ENCODE results near the gene NMT2.

NMT2 gene

GRCh38 chr10:15188603-15189002, 20.1 kb upstream of the NMT2 start:
- no peak overlapping the region for H3K27ac ChIP-seq (ENCODE audit: low read length)
- no peaks in the 10 kb centered on the region for H3K79me2 ChIP-seq (ENCODE audit: low read length)
- no peak for TF ChIP-seq CTCF (IDR thresholded peaks at IDR 0.05; ENCODE audit: low read length)
- TF ChIP-seq EZH2phosphoT487 (IDR thresholded peaks at IDR 0.05; ENCODE audit: low read length) = no peak
- no peak for TF ChIP-seq EZH2 (optimal IDR thresholded peaks at IDR 0.05; ENCODE audit: low read depth, low read length)
- H3K27me3 ChIP-seq (replicated peaks; ENCODE audit: insufficient read depth, low read length) = no peaks in the 10 kb centered on the region
- no peaks in the 10 kb centered on the region for H3K9me2 ChIP-seq (replicated peaks; ENCODE audit: insufficient read depth, low read length)
- no peak overlapping the region for H3K4me3 ChIP-seq (ENCODE audit: low read length)
- H3K4me2 ChIP-seq (ENCODE audit: low read depth, low read length) = no peak overlapping the region
- no peaks in the 10 kb centered on the region for H3K4me1 ChIP-seq (ENCODE audit: low read length)
- no peak for DNase-seq
- no peaks in the 10 kb centered on the region for H4K20me1 ChIP-seq (ENCODE audit: insufficient read depth, low read length)
- H3K9me3 ChIP-seq (replicated peaks; ENCODE audit: insufficient read depth, low read length) = no peaks in the 10 kb centered on the region
- H3K9ac ChIP-seq (ENCODE audit: low read length) = no peak overlapping the region
- H2AFZ ChIP-seq (ENCODE audit: low read length) = no peak overlapping the region
- H3F3A ChIP-seq (ENCODE audit: insufficient read depth, low read length) = no peaks in the 10 kb centered on the region
- no peaks in the 10 kb centered on the region for H3K36me3 ChIP-seq (replicated peaks; ENCODE audit: insufficient read depth, low read length)

- H3K27ac ChIP-seq (ENCODE audit: low read length) = no peak overlapping the region
Measured at GRCh38 chr10:15183689-15184481, 15.4 kb upstream of the NMT2 start.

GRCh38 chr10:15182540-15183207, 14.2 kb upstream of the NMT2 start:
- H3K27ac ChIP-seq (ENCODE audit: low read length) = no peak overlapping the region
- no peaks in the 10 kb centered on the region for H3K9me2 ChIP-seq (replicated peaks; ENCODE audit: insufficient read depth, low read length)
- H3K4me1 ChIP-seq (ENCODE audit: low read length) = no peaks in the 10 kb centered on the region
- H3K4me3 ChIP-seq (ENCODE audit: low read length) = no peak overlapping the region
- no peaks in the 10 kb centered on the region for H3K36me3 ChIP-seq (replicated peaks; ENCODE audit: insufficient read depth, low read length)
- no peak for TF ChIP-seq CTCF (IDR thresholded peaks at IDR 0.05; ENCODE audit: low read length)
- TF ChIP-seq EZH2phosphoT487 (IDR thresholded peaks at IDR 0.05; ENCODE audit: low read length) = no peak
- no peak for TF ChIP-seq EZH2 (optimal IDR thresholded peaks at IDR 0.05; ENCODE audit: low read depth, low read length)
- no peak overlapping the region for H3K4me2 ChIP-seq (ENCODE audit: low read depth, low read length)
- H4K20me1 ChIP-seq (ENCODE audit: insufficient read depth, low read length) = no peaks in the 10 kb centered on the region
- DNase-seq = no peak
- H3K27me3 ChIP-seq (replicated peaks; ENCODE audit: insufficient read depth, low read length) = no peaks in the 10 kb centered on the region
- H3K9ac ChIP-seq (ENCODE audit: low read length) = no peak overlapping the region
- no peaks in the 10 kb centered on the region for H3K79me2 ChIP-seq (ENCODE audit: low read length)
- H3K9me3 ChIP-seq (replicated peaks; ENCODE audit: insufficient read depth, low read length) = no peaks in the 10 kb centered on the region
- no peak overlapping the region for H2AFZ ChIP-seq (ENCODE audit: low read length)
- H3F3A ChIP-seq (ENCODE audit: insufficient read depth, low read length) = no peaks in the 10 kb centered on the region

More at GRCh38 chr10:15183689-15184481, 15.4 kb upstream of the NMT2 start:
- Histone ChIP-seq H4K20me1 (ENCODE audit: insufficient read depth, low read length) (no peaks in the 10 kb centered on the region), H3K9me3 (replicated peaks; ENCODE audit: insufficient read depth, low read length) (no peaks in the 10 kb centered on the region), H3K4me3 (ENCODE audit: low read length) (no peak overlapping the region), H3K4me2 (ENCODE audit: low read depth, low read length) (no peak overlapping the region), H3K9me2 (replicated peaks; ENCODE audit: insufficient read depth, low read length) (no peaks in the 10 kb centered on the region), H3K4me1 (ENCODE audit: low read length) (no peaks in the 10 kb centered on the region), H2AFZ (ENCODE audit: low read length) (no peak overlapping the region), H3K27me3 (replicated peaks; ENCODE audit: insufficient read depth, low read length) (no peaks in the 10 kb centered on the region), H3K79me2 (ENCODE audit: low read length) (no peaks in the 10 kb centered on the region), H3F3A (ENCODE audit: insufficient read depth, low read length) (no peaks in the 10 kb centered on the region), H3K9ac (ENCODE audit: low read length) (no peak overlapping the region), H3K36me3 (replicated peaks; ENCODE audit: insufficient read depth, low read length) (no peaks in the 10 kb centered on the region)
- no peak for TF ChIP-seq EZH2phosphoT487 (IDR thresholded peaks at IDR 0.05; ENCODE audit: low read length)
- TF ChIP-seq CTCF (IDR thresholded peaks at IDR 0.05; ENCODE audit: low read length) = no peak
- TF ChIP-seq EZH2 (optimal IDR thresholded peaks at IDR 0.05; ENCODE audit: low read depth, low read length) = no peak
- DNase-seq = no peak

All from MM.1S (cell line).